ENCODE measurements around the gene PDE4B.

PDE4B gene

GRCh38 chr1:66285618-66286270 lies 493.0 kb downstream of the PDE4B start:
- TF ChIP-seq CTCF (IDR thresholded peaks at IDR 0.05; ENCODE audit: low read depth, low read length): no peak
- H3K4me1 ChIP-seq: no peaks in the 10 kb centered on the region

GRCh38 chr1:66286307-66286706 lies 493.6 kb downstream of the PDE4B start:
- no peak for DNase-seq
- Histone ChIP-seq H3K9me3 (no peaks in the 10 kb centered on the region), H3K4me1 (no peaks in the 10 kb centered on the region), H3K27me3 (no peaks in the 10 kb centered on the region), H3K36me3 (no peaks in the 10 kb centered on the region), H3K4me3 (ENCODE audit: low read depth, low read length) (no peak overlapping the region)
- no peak for TF ChIP-seq CTCF (IDR thresholded peaks at IDR 0.05; ENCODE audit: low read depth, low read length)

More at GRCh38 chr1:66285618-66286270, 493.0 kb downstream of the PDE4B start:
- Histone ChIP-seq H3K4me3 (ENCODE audit: low read depth, low read length) (no peak overlapping the region), H3K27me3 (no peaks in the 10 kb centered on the region), H3K36me3 (no peaks in the 10 kb centered on the region), H3K9me3 (no peaks in the 10 kb centered on the region)
- DNase-seq: no peak

DNA sequence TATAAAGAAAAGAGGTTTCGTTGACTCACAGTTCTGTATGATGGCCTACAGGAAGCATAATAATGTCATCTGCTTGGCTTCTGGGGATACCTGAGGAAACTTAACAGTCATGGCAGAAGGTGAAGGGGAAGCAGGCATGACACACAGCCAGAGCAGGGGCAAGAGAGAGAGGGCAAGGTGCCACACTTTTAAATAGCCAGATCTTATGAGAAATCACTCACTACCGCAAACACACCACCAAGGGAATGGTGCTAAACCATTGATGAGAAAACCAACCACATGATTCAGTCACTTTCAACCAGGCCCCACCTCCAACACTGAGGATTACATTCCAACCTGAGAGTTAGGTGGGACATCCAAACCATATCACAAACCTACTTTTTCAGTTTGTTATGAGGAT lies 495.4 kb downstream of the PDE4B start:
- TF ChIP-seq CTCF (IDR thresholded peaks at IDR 0.05; ENCODE audit: low read depth, low read length): no peak
- no peak for DNase-seq
- H3K4me1 ChIP-seq: no peaks in the 10 kb centered on the region

DNA sequence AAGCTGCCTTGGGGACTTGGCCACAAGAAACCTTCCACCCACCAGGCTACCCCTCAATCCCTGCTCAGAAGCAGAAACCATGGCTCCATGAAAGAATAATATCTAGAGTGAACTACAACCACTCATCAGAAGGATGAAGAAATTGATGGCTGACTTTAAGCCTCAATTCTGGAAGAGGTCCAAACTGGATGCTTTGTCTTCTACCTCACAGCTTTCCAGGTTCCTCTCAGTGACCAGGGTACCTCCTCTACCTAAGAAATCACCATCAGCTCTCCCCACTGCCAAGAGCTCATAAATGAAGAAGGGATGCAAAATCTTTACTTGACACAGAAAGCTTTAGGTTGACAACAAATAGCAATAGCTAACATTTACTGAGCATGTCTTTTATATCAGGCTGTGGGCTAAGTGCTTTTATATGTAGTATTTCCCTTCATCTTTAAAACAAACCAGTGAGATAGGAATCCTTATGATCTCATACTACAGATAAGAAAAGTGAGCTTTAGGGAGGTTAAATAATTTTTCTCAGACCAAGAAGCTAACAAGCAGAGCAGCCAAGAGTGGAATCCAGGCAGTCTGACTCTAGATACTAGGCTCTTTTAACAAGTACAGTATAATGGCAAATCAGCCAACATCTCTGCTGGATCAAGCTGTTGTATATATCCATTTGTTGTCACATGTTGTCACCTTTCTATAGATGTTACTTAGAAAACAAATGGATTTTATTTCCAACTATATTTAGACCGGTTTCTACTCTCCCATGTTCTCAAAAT lies 498.3 kb downstream of the PDE4B start:
- Histone ChIP-seq H3K4me3 (ENCODE audit: low read depth, low read length) (no peak overlapping the region), H3K4me1 (no peaks in the 10 kb centered on the region), H3K36me3 (no peaks in the 10 kb centered on the region), H3K27me3 (no peaks in the 10 kb centered on the region), H3K9me3 (no peaks in the 10 kb centered on the region)
- no peak for DNase-seq
- TF ChIP-seq CTCF (IDR thresholded peaks at IDR 0.05; ENCODE audit: low read depth, low read length): no peak

More for the DNA sequence above, 495.4 kb downstream of the PDE4B start:
- Histone ChIP-seq H3K9me3 (no peaks in the 10 kb centered on the region), H3K4me3 (ENCODE audit: low read depth, low read length) (no peak overlapping the region), H3K36me3 (no peaks in the 10 kb centered on the region), H3K27me3 (no peaks in the 10 kb centered on the region)

- TF ChIP-seq CTCF (IDR thresholded peaks at IDR 0.05; ENCODE audit: low read depth, low read length): no peak
- DNase-seq: no peak
- H3K36me3 ChIP-seq: no peaks in the 10 kb centered on the region
Observed at GRCh38 chr1:66291531-66291864, 498.8 kb downstream of the PDE4B start.

GRCh38 chr1:66292305-66292704 lies 499.6 kb downstream of the PDE4B start:
- TF ChIP-seq CTCF (IDR thresholded peaks at IDR 0.05; ENCODE audit: low read depth, low read length): no peak
- Histone ChIP-seq H3K9me3 (no peaks in the 10 kb centered on the region), H3K4me1 (no peaks in the 10 kb centered on the region), H3K36me3 (no peaks in the 10 kb centered on the region), H3K27me3 (no peaks in the 10 kb centered on the region), H3K4me3 (ENCODE audit: low read depth, low read length) (no peak overlapping the region)
- no peak for DNase-seq

More at GRCh38 chr1:66291531-66291864, 498.8 kb downstream of the PDE4B start:
- Histone ChIP-seq H3K9me3 (no peaks in the 10 kb centered on the region), H3K4me1 (no peaks in the 10 kb centered on the region), H3K27me3 (no peaks in the 10 kb centered on the region), H3K4me3 (ENCODE audit: low read depth, low read length) (no peak overlapping the region)

All from BE2C (cell line).